ENCODE measurements around the gene PAQR5. TPM values are rescaled to one million over a fixed set of nuclear protein-coding genes. Genes with fewer than 3 reads are reported as not detected.
A peak's percentile ranks its signal among the peaks of the same experiment; 100 is the strongest.

PAQR5 gene
- total RNA-seq, 4 donors from 2014 or later: 3.0 to 8.1 (median 3.9) TPM

DNA sequence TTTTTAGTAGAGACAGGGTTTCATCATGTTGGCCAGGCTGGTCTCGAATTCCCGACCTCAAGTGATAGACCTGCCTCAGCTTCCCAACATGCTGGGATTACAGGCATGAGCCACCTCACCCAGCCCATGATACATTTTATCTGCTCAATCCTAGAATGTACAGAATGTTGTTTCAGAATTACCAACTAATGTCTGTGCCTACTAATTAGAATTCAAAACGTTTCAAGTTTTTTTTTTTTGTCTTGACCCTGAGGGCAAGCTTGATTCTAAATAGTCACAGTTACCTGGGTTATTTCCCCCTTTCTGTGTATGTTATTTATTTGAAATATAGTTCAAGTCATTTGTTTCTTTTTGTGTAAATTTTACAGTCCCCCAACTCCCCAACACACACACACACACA lies 110.1 kb downstream of the PAQR5 start:
- Histone ChIP-seq H3K4me3 (no peak overlapping the region), H3K27ac (no peak overlapping the region), H3K9me3 (no peaks in the 10 kb centered on the region), H3K36me3 (no peaks in the 10 kb centered on the region), H3K27me3 (no peaks in the 10 kb centered on the region), H3K4me1 (peaks cover 0 to 3% (median 0%) of the 10 kb centered on the region in 4 donors)
- TF ChIP-seq, protein P1, sequence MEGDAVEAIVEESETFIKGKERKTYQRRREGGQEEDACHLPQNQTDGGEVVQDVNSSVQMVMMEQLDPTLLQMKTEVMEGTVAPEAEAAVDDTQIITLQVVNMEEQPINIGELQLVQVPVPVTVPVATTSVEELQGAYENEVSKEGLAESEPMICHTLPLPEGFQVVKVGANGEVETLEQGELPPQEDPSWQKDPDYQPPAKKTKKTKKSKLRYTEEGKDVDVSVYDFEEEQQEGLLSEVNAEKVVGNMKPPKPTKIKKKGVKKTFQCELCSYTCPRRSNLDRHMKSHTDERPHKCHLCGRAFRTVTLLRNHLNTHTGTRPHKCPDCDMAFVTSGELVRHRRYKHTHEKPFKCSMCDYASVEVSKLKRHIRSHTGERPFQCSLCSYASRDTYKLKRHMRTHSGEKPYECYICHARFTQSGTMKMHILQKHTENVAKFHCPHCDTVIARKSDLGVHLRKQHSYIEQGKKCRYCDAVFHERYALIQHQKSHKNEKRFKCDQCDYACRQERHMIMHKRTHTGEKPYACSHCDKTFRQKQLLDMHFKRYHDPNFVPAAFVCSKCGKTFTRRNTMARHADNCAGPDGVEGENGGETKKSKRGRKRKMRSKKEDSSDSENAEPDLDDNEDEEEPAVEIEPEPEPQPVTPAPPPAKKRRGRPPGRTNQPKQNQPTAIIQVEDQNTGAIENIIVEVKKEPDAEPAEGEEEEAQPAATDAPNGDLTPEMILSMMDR (IDR thresholded peaks at IDR 0.05): no peak
- TF ChIP-seq POLR2A (IDR thresholded peaks at IDR 0.05) (no peak), EP300 (IDR thresholded peaks at IDR 0.05) (no peak)
- no peak for DNase-seq (ENCODE audit: low spot score in 2 of 2)
- whole genome bisulfite sequencing, 2 donors: 62 to 71% methylated on average over 3 of the region's 3 CpGs

DNA sequence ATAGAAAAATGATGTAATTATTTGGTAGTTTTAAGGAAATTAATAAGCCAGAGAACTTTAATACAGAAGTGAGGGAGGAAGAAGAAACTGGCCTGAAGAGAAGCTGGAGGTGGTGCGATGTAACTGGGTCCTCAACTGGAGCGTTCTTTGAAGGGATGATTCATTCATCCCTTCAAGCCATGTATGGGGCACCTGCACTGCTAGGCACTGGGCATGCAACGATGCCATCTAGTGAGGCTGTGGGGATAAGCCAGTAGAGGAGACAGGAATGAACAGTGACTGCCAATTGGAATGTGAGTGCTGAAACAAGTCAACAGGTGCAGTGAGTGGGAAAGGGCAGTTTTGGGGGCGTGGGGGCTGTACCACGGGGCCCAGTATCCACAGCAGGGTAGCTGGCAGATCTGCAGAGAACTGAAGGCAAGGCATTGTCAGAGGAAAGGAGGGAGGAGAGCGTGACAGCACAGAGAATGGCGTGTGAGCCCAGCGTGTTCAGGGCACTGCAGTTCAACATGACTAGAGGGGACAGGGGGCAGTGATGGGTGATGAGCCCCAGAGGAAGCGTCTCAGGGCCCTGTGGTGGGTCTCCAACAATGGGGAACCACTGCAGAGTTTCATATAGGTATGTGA lies 111.6 kb downstream of the PAQR5 start:
- Histone ChIP-seq H3K9me3 (no peaks in the 10 kb centered on the region), H3K4me3 (no peak overlapping the region), H3K4me1 (peaks cover 0 to 12% (median 2%) of the 10 kb centered on the region in 4 donors), H3K27ac (no peak overlapping the region), H3K27me3 (no peaks in the 10 kb centered on the region), H3K36me3 (no peaks in the 10 kb centered on the region)
- no peak for DNase-seq (ENCODE audit: low spot score in 2 of 2)
- TF ChIP-seq, protein P1 (IDR thresholded peaks at IDR 0.05): no peak
- TF ChIP-seq POLR2A (IDR thresholded peaks at IDR 0.05) (no peak), EP300 (IDR thresholded peaks at IDR 0.05) (no peak)
- WGBS, 2 donors: 49 to 59% methylated on average over 7 to 9 of the region's 9 CpGs

DNA sequence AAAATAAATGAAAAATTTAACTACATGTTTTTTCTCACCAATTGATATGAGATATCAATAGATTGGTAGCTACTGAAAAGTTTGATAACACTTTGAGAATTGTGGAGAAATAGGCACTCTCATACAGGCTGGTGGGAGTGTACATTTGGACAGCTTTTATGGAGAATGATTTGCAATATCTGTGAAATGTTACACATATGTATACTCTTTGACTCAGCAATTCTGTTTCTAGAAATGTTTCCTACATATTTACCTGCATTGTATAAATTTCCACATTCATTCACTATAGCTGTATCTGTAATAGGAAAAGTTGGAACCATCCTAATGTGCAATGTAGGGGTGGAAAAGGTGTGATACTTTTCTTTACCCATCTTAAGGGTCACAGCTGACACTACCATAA lies 113.6 kb downstream of the PAQR5 start:
- Histone ChIP-seq H3K4me1 (peaks cover 0 to 13% (median 3%) of the 10 kb centered on the region in 4 donors), H3K27ac (no peak overlapping the region), H3K27me3 (no peaks in the 10 kb centered on the region), H3K9me3 (no peaks in the 10 kb centered on the region), H3K4me3 (no peak overlapping the region), H3K36me3 (no peaks in the 10 kb centered on the region)
- TF ChIP-seq POLR2A (IDR thresholded peaks at IDR 0.05): no peak
- TF ChIP-seq EP300 (IDR thresholded peaks at IDR 0.05): no peak
- TF ChIP-seq, protein P1 (IDR thresholded peaks at IDR 0.05): no peak
- DNase-seq (ENCODE audit: low spot score in 2 of 2): no peak

DNA sequence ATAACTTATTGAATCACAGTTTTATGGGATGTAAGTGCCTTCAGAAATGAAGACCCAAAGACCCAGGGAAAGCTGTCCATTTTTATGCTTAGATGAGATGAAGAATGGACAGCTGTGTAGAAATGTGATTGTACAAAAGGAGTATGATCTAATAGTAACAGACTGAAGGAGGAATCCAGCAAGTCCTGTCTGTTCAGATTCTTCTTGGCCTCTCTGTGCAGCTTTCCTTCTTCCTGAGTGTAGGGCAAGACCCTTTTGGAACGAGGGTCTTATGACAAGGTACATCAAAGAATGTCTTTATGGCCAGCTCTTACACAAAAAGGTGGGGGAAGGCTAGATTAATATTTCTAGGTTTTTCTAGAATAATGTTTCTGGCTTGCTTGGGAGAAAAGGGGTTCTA lies 114.0 kb downstream of the PAQR5 start:
- Histone ChIP-seq H3K4me3 (no peak overlapping the region), H3K36me3 (no peaks in the 10 kb centered on the region), H3K27me3 (no peaks in the 10 kb centered on the region), H3K9me3 (no peaks in the 10 kb centered on the region), H3K27ac (no peak overlapping the region), H3K4me1 (peaks cover 0 to 13% (median 3%) of the 10 kb centered on the region in 4 donors)
- 84 to 90% methylated on average over 1 of the region's 1 CpG for WGBS, 2 donors
- no peak for TF ChIP-seq POLR2A (IDR thresholded peaks at IDR 0.05)
- TF ChIP-seq EP300 (IDR thresholded peaks at IDR 0.05): no peak
- TF ChIP-seq, protein P1 (IDR thresholded peaks at IDR 0.05): no peak
- DNase-seq (ENCODE audit: low spot score in 2 of 2): no peak

DNA sequence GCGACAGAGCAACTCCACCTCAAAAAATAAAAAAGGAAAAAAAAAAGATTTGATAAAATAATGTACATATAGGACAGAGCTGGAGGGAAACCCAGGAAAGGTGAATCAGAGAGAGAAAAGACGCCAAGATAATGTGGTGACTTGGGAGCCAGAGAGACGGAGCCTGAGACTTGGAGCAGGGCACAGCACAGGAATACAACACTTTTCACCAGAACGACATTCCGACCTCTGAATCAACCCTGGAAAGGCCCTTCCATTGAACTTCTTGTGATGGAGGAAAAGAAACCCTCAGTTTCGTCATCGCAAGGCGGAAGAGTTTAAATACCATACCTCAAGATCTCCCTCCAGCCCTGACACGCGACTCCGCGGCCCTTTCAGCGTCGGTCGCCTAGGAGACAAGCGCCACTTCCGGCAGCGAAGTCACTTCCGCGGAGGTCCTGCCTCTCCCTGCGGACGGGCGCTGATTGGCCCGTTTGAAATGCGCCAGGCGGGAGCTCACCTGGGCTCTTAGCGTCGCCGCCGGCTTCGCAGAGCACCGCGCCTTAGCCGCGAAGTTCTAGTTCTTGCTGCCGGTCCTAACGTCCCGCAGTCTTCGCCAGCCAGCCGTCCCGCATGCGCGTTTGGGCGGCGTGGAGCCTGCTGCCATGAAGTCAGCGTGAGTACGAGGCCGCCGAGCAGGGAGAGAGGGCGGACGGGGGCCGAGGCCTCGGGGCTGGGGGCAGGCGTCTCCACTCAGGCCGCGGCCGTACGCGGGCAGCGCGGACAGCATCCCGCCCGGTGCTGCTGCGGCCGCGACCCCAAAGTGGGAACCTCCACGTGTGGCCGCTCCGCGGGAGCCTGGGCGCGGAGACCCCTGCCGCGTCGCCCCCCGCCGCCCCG lies 115.3 kb downstream of the PAQR5 start, which contains the start of gene KIF23:
Gene KIF23 (plus strand): TSS at position 528 of the 879 bp plus-strand sequence. CDS start 117 bp downstream, at position 645.
- no peaks in the 10 kb centered on the region for H3K9me3 ChIP-seq
- DNase-seq (ENCODE audit: low spot score in 2 of 2): peak; percentile 70 to 83
- peak within 1 kb of the TSS; percentile 36 to 93 (median 70) for H3K4me3 ChIP-seq
- WGBS, 2 donors: 2 to 7% methylated on average over 28 to 78 of the region's 78 CpGs
- no peaks in the 10 kb centered on the region for H3K36me3 ChIP-seq
- H3K27me3 ChIP-seq: no peaks in the 10 kb centered on the region
- H3K4me1 ChIP-seq: peaks cover 0 to 13% (median 3%) of the 10 kb centered on the region in 4 donors
- TF ChIP-seq POLR2A (IDR thresholded peaks at IDR 0.05): no peak
- TF ChIP-seq EP300 (IDR thresholded peaks at IDR 0.05): peak in 1 of 2 donors; percentile 47
- TF ChIP-seq, protein P1 (IDR thresholded peaks at IDR 0.05): no peak
- peak within 1 kb of the TSS in 3 of 4 donors; percentile 39 to 80 (median 56) for H3K27ac ChIP-seq
